ENCODE results near the gene ADPRH.
"Not testable (repeated sequence)": the region's sequence is repeated elsewhere in the genome, so short reads cannot be mapped to it uniquely, and the experiment has no call there.

ADPRH gene

DNA sequence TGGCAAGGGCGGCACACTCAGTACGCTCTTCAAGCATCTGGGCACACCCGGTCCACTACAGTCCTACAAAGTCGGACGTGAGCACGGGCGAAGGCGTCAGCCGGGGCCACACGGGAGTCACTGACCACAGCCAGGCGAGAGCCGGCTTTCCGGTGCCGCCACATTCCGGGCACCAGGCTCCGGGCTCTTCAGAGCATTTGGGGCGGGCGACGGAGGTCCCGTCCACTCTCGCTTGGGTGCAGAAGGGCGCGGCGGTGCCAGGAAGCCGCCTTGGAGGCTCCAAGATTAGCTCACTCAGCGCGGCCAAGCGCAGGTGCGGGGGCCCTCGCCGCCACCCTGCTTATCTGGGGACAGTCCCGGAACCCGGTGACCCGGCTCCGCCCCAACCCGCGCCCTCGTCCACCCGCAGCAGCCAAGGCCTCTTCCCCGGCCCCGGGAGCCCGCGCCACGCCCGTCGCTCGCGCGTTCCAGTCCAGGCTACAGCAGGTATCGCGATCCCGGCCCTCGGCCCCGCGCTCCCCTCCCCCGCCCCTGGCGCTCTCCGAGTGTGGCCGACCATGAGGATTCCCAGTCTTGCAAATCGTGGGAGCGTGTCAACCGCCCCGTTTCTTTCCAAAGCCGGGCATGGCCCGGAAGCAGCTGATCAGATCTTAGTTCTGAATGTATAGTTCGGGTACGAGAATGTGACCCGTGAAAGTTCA, at the start of gene ADPRH:
Gene ADPRH (plus strand): TSS at position 127 of the 701 bp plus-strand sequence. CDS start 2,678 bp downstream, outside the sequence.
- peak; percentile 57 for DNase-seq (ENCODE audit: low spot score)

DNA sequence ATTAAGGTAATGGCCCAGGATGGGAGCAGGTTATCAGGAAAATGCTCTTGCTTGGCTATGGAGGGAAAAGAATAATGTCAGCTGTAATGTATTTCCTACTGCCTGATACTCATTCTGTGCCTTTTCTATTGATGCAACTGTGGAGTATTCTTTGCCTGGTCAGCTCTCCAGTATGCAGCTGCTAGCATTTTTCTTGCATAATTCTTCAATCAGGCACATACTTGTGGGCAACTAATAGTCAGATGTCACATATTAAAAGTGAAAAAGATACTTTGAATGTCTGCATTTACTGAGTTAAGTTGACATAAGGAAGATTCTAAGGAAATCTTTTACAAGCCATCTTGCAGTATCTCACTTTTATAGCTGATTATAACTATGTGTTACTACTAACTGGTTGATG, 49.4 kb upstream of the ADPRH start:
- no peak for DNase-seq (ENCODE audit: low spot score)

DNA sequence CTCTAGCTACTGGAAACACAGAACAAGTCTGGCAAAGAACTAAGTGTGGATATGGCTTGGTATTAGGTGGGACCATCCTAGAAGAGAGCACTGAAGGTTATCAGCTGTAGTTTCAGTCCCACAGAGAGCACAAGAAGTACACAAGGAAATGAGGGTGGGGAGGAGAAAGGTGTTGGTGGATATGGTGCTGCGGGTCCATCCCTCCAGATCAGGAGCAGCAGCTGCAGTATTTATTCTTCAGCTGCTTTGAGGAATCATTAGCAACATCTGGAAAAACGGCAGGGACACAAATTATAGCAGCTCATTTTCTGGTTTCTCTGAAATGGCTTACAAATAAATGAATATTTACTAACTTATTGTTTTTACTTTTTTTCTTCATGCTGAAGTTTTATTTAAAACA, 48.8 kb upstream of the ADPRH start:
- no peak for DNase-seq (ENCODE audit: low spot score)

GRCh38 chr3:119531151-119531550, 48.1 kb upstream of the ADPRH start:
- no peak for DNase-seq (ENCODE audit: low spot score)

DNA sequence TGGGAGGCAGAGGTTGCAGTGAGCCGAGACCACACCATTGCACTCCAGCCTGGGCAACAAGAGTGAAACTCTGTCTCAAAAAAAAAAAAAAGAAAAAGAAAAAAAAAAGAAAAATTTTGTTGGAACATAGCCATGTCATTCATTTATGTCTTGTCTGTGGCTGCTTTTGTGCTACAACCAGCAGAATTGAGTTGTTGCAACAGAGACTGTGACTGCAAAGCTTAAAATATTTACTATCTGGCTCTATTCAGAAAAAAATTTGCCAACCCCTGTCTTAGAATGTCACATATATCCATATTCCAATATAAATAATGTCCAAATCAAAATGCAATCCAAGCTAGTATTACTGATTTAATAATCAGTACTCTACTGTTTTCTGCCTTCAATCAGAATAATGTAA, 45.0 kb upstream of the ADPRH start:
- no peak for DNase-seq (ENCODE audit: low spot score)

GRCh38 chr3:119536757-119537156, 42.5 kb upstream of the ADPRH start:
- DNase-seq (ENCODE audit: low spot score) = no peak

DNA sequence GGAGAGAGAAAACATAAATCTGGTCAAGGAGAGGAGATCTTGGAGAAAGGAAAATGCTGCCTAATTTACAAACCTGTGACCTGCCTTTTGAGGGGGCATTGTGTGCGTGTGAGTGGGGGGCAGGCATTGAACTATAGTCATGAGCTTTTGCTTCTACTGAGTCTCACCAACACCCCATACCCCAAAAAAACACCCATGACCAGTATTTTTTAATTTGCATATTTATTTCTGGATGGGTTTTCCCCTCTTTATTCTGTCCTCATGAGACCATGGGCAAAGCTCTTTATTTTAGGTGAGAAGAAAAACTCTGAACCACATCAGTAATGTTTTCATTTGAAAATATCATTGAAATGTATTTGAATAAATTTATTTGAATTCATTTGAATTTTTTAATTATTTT, 40.5 kb upstream of the ADPRH start:
- no peak for DNase-seq (ENCODE audit: low spot score)

GRCh38 chr3:119541547-119541946, 37.7 kb upstream of the ADPRH start:
- DNase-seq (ENCODE audit: low spot score) = no peak

- no peak for DNase-seq (ENCODE audit: low spot score)
Observed at GRCh38 chr3:119542168-119542767, 37.0 kb upstream of the ADPRH start.

DNA sequence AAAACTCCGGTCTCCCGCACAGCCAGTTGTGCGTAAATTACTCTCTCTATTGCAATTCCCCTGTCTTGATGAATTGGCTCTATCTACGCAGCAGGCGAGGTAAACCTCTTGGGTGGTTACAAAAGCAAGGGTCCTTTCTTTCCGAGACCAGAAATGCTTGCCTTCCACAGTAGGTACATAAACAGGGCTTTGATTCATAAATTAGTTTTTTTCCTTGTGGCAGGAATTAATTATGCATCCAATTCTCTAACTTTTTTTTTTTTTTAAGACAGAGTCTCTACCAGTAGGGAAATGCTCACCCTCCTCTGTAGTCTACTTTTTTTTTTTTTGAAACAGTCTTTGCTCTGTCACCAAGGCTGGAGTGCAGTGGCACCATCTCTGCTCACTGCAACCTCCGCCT, 36.1 kb upstream of the ADPRH start:
- DNase-seq (ENCODE audit: low spot score) = no peak

DNA sequence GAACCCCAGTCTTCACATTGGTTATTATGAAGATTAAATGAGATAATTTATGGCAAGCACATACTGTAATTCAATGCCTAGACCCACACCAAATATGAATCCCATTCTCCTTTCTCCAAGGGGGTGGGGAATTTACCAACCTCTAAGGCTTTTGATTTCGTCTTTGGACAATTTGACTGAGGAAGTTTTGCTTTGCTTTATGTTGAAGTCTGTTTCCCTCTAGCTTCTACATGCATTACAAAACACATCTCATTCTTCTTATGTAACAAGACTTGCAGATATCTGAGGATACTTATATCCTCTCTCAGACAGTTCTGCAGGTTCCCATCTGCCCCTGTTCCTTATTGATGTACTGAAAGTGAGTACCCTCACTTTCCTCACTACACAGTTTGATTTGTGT, 32.1 kb upstream of the ADPRH start:
- no peak for DNase-seq (ENCODE audit: low spot score)

- DNase-seq (ENCODE audit: low spot score) = no peak
Observed at GRCh38 chr3:119548341-119548740, 31.0 kb upstream of the ADPRH start.

DNA sequence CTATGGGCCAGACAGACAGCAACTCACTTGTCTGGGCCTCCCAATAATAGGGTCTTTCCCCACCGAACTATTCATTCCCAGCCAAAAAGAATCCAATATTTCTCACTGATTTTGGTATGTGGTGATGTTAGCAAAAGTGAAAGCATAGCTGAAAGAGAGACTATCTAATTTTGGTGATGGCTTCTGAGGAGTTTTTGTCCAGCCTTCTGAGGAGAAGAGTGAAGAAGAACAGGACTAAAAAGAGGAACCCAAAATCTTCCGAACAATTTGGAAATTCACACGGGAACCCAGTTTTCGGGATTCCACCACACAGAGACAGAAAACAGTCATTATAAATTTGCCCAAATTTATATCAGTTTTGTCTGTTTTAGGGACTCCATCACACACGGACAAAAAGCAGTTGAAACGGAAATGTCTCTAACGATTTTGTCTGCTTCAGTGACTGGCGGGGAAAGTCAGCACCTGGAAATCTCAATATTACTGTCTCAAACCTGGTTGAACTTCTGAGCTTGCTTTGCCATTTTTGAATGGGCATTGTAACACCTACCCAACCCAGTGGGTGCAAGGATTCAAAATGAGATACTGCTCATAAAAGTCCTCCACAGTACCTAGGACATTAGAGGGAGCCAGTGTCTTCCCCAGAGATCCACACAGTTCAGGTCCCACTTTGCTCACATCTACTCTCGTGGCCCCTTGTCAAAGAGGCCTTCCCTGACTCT, 28.9 kb upstream of the ADPRH start:
- no peak for DNase-seq (ENCODE audit: low spot score)

- no peak for DNase-seq (ENCODE audit: low spot score)
Observed at GRCh38 chr3:119551598-119551997, 27.7 kb upstream of the ADPRH start.

DNA sequence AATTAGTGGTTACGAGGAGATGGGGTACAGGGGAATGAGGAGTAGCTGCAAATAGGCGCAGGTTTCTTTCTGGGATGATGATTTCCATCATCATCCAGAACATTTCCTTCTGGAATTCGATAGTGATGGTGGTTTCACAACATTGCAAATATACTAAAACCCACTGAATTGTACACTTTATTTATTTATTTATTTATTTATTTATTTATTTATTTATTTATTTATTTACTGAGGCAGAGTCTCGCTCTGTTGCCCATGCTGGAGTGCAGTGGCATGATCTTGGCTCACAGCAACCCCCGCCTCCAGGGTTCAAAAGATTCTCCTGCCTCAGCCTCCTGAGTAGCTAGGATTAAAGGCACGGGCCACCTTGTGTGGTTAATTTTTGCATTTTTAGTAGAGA, 26.4 kb upstream of the ADPRH start:
- DNase-seq (ENCODE audit: low spot score) = not testable (repeated sequence)

DNA sequence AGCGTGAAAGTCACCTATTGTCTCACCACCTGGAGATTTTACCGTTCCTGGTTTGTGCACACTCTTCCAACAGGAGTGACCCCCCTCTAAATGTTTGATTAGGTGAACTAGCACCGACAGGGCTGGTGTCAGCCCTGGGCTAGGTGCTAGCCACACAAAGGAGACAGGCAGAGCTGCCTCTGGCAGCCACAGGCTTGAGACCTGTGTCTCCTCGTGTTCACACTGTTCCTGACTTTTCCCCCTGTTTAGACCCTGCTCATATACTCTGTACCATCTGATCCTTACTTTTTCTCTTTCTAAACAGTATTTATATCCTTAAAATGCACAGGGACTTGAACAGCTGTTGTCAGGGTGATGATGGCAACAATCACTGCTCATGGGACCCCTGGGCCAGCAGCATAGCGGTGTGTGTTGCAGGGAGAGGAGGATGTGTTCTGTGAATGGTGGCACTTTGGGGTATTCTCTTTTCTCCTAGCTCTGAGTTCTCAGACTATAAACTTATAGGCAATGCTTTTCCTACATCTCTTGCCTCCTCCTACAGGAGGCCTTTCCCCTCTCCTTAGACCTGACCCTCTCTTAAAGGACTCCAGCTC, 25.4 kb upstream of the ADPRH start:
- DNase-seq (ENCODE audit: low spot score) = no peak

DNA sequence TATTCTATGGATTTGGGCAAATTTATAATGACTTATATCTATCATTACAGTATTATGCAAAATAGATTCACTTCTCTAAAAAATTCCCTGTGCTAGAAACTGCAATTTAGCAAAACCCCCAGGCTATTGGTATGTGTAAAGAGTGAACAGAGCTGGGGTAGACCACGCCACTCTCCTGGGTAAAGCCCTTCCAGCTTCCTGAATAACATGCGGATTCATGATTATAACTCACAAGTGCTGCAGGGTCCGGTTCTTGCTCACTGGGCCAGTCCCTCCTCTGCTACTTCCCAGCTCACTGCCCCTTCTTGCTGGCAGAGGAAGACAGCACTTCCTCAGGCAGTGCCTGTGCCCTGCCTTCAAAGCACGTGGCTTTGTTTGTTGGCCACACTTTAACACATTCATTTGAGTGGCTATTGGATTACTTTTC, 24.0 kb upstream of the ADPRH start:
- no peak for DNase-seq (ENCODE audit: low spot score)

DNA sequence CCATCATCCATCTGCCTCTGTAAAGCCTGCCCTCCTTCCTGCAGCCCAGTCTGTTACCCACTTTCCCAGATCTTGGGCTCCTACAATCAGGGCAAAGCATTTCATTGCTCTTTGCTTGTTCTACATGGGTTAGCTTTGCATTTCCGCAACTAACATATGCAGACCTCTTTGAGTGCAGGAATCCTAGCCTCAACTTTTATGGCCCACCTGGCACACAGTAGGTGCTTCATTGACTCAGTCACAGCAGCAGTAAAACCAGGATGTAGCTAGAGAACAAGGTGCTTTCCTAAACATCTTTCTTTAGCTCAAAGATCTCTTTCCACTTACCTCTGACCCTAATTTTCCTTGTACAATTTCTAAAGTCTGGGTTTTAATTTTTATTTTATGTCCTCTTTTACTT, 23.4 kb upstream of the ADPRH start:
- no peak for DNase-seq (ENCODE audit: low spot score)

DNA sequence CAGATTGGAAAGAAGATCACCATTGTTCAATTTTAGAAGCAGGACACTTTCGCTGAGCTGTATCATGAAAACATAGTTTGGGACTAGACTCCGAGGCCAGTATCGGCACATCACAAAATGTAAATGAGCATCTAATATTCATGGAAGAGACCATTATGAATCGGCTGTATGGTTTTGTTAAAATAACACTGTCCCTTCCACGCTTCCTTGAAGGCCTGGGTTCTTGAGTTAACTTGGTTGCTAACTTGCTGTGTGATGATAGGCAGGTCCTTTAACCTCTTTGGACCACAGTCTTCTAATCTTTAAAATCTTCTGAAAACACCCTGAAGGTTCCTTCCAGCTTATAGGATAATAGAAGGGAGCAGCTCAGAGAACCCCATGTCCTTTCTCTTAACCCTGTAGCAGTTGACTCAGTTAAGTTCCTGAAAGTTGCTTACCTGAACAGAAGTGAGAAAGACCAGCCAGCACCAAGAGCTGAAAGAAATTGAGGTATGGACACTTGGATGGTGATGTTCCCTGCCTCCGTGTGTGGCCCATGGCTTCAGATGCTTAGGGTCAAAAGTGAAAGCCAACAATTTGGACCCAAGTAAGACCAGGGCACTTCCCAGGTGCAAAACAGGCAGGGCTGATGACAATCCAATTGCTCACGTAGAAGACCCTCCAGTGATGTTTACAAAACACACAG, 22.0 kb upstream of the ADPRH start:
- no peak for DNase-seq (ENCODE audit: low spot score)

DNA sequence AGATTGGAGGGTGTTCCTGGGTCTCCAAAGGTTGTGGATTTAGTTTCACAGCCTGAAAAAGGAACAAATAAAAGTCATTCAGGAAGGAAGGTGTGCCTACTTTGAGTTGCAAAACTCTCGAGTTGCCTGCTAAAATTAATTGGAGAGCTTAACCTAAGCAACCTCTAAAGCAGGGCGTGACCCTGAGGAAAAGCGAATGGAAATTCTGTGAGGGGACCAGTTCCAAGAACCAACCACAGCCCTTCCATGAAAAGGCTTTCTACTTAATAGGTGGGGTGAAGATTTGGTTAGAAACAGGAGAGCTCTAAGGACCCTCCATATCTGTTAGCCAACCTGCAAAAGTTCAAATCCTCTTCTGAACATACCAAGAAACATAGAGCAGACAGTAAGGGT, 21.4 kb upstream of the ADPRH start:
- DNase-seq (ENCODE audit: low spot score) = peak; percentile 27

- no peak for DNase-seq (ENCODE audit: low spot score)
Observed at GRCh38 chr3:119558626-119559317, 20.5 kb upstream of the ADPRH start.

Measured in activated CD4-positive, alpha-beta T cell treated with anti-CD3 and anti-CD28 coated beads, Interleukin-2, Interleukin-4, amounts not matched to agents 100 ng/mL and 50 ng/mL, durations not matched to agents 16 hours and 8 hours (primary cell).